AG04449 (cell line): ENCODE data around the gene PRDM5.

ENCODE experiments used
- CTCF ChIA-PET: fragments of 350-600 bp; formaldehyde crosslinking; extraction: SDS; loops from one replicate; lab custom pipeline; 2021; ENCODE audit warnings: antibody characterized with exemption; lab: Yijun Ruan, JAX
- POLR2A ChIA-PET: fragments of 400-600, 350-600 bp; formaldehyde crosslinking; extraction: SDS; loops from one replicate; lab custom pipeline; 2020; ENCODE audit warnings: antibody characterized with exemption, inconsistent platforms; lab: Yijun Ruan, JAX
- DNase-seq: peaks from one replicate; pipeline ENCODE4 v3.0.0-alpha.2; 2010; ENCODE audit warnings: low read depth, low spot score
- H3K4me3 ChIP-seq: 2 replicates; pipeline ENCODE4 v1.5.1; 2011; ENCODE audit warnings: low read depth, mild to moderate bottlenecking, control low read depth, low read length
- TF ChIP-seq, protein P1 (sequence below): IDR thresholded peaks from one replicate; pipeline ENCODE4 v1.5.1; 2011; ENCODE audit warnings: mild to moderate bottlenecking, moderate library complexity, low read length, control low read depth, inconsistent platforms; ENCODE audit not compliant: insufficient read depth; ENCODE audit errors: missing control alignments

PRDM5 gene

DNA sequence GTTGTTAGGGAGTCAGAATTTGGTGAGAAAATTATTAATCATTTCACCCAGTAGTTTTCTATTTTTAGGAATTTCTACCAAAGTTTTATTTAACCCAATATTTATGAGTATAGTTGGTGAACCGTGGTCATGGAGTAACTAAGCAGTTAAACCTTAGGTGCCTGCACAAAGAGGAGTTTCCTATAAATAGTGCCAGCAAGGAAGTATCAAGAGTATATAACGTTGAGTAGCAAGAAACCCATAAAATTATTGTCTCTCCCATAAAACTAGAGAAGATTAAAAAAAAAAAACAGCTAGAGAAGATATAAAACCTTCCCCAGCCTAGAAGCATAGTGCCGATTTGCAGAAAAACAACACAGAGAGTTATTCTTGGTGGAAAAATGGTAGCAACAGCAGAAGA, 158.9 kb downstream of the PRDM5 start:
- POLR2A ChIA-PET: no interaction called here
- CTCF ChIA-PET: no interaction called here
- no peak for DNase-seq
- TF ChIP-seq, protein P1, sequence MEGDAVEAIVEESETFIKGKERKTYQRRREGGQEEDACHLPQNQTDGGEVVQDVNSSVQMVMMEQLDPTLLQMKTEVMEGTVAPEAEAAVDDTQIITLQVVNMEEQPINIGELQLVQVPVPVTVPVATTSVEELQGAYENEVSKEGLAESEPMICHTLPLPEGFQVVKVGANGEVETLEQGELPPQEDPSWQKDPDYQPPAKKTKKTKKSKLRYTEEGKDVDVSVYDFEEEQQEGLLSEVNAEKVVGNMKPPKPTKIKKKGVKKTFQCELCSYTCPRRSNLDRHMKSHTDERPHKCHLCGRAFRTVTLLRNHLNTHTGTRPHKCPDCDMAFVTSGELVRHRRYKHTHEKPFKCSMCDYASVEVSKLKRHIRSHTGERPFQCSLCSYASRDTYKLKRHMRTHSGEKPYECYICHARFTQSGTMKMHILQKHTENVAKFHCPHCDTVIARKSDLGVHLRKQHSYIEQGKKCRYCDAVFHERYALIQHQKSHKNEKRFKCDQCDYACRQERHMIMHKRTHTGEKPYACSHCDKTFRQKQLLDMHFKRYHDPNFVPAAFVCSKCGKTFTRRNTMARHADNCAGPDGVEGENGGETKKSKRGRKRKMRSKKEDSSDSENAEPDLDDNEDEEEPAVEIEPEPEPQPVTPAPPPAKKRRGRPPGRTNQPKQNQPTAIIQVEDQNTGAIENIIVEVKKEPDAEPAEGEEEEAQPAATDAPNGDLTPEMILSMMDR: no peak
- H3K4me3 ChIP-seq: no peak overlapping the region

DNA sequence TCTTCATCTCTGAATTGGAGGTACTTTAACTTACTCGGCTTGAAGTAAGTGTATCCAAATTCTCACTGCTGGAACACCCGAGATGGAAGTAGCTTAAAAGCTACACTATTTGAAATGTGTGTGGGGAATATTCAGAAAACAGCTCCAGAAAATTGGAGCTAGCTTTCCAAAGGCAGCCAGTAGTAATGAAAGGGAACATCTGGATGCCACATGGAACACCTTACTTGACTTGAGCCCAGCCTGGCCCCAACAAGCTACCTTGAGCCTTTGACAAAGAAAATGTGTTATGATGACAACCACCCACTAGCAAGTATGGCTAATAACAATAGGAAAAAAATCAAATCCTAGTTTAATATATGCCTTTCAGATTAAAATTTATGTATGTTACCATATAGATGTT, 161.5 kb downstream of the PRDM5 start:
- no peak overlapping the region for H3K4me3 ChIP-seq
- DNase-seq: no peak
- CTCF ChIA-PET: no interaction called here
- TF ChIP-seq, protein P1: no peak
- POLR2A ChIA-PET: no interaction called here

DNA sequence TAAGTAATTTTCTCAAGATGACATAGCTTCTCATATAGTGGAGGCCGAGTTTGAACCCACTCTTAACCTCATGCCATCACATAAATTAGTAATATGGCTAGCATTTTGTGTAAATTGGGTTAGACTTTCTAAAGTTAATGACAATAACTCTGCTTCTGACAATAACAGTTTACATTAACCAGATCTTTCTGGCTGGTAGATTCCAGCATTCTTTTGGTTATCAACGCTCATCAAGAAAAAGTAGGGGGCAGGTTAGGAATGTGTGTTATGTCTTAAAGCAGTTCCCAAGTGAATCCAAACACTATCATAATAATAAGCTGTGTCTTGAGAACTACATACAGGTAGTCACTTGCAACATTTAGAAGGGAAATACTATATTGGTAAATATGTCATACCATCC, 162.5 kb downstream of the PRDM5 start:
- POLR2A ChIA-PET: no interaction called here
- DNase-seq: no peak
- H3K4me3 ChIP-seq: no peak overlapping the region
- TF ChIP-seq, protein P1: no peak
- CTCF ChIA-PET: no interaction called here

DNA sequence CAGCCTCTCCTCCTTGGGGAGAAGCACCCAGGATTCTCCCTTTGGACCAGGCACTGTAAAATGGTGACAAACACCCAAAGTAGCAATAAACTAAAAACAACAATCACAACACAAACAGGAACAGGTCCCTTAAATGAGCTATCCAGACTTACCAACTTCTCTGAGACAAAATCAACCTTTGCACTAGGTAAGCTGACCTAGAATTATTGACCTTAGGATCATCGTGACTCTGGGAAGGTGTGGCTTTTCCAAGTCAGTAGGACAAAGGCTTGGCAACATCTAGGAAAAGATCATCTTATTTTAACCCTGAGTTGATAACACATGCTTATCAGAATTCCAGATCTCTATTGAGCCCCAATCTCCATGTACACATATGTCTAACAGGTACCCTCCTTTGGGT, 166.7 kb downstream of the PRDM5 start:
- TF ChIP-seq, protein P1: no peak
- DNase-seq: no peak
- ChIA-PET CTCF (no interaction called here), POLR2A (no interaction called here)
- no peak overlapping the region for H3K4me3 ChIP-seq

DNA sequence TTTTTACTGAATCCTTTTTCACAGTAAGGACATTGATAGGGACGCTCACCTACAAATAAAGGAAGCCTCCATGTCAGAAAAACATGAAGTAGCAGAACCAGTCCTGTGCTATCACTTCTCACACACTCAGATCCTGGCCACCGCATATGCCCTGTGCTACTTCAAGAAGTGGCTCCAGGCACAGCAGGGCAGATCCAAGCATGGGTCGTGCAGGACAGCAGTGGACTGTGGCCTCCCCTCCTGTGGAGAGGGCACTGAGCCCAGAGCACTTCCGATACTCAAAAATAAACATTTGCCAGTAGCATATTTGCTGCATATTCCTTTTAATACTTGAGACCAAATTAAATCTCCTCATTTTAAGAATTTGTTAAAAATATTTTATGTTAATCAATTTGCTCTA, 167.9 kb downstream of the PRDM5 start:
- CTCF ChIA-PET: no interaction called here

DNA sequence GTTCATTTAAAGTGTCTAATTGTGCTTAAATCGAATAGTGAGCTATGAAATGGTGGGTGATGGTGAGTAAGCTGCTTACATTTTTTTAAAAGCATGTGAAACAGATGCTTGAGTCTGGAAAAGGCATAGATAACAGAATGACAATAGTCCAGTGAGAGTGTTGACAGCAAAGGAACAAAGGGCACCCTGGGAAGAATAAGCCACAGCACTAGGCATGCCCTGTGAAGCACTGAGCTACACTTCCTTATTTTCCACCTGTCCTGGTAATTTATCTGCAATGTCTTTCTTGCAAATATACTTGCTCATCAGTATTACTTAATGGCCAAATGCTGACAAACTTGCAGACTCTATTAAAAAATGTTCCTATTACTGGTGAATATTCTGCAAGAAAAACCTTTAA, 168.7 kb downstream of the PRDM5 start:
- no peak overlapping the region for H3K4me3 ChIP-seq
- ChIA-PET POLR2A (no interaction called here), CTCF (no interaction called here)
- TF ChIP-seq, protein P1: no peak
- DNase-seq: no peak

More for the DNA sequence above, 167.9 kb downstream of the PRDM5 start:
- no peak overlapping the region for H3K4me3 ChIP-seq
- TF ChIP-seq, protein P1: no peak
- no peak for DNase-seq
- POLR2A ChIA-PET: no interaction called here

DNA sequence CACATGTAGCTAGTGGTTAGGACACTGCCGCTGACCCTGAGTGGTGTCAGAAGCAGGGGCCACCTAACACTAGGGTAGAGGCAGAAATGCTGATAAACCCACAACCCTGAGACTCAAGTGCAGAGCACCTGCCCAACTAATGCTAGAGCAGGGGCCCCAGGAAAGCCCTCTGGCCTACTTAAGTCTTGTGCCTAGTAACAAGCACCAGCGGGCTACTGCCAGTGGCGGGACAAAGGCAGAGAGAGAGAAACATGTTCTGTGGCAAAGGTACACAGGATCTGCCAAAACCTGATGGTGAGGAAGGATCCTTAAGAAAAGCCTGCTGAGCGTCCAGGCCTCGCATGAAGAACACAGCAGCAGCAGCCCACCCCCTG, 172.4 kb downstream of the PRDM5 start:
- TF ChIP-seq, protein P1: no peak
- H3K4me3 ChIP-seq: no peak overlapping the region
- ChIA-PET POLR2A (no interaction called here), CTCF (interaction anchor here (1.3 kb wide), 1 partner anchor 10 kb away, joined by 3 read pairs; no protein-coding TSS in a partner anchor)
- no peak for DNase-seq
